Stimulated activated CD4-positive, alpha-beta T cell treated with anti-CD3 and anti-CD28 coated beads, TNF-alpha, amount 100 ng/mL, for 1 hour (primary cell): ENCODE data around the gene SLC66A3.

Source experiments
- DNase-seq, 3 donors: peaks; one replicate each; pipeline ENCODE4 v3.0.0-alpha.2; 2020; ENCODE audit warnings: low read depth in 3 of 3, low spot score in 1 of 3

The SLC66A3 gene

GRCh38 chr2:11213975-11214374 lies 58.7 kb downstream of the SLC66A3 start:
- DNase-seq: no peak

DNA sequence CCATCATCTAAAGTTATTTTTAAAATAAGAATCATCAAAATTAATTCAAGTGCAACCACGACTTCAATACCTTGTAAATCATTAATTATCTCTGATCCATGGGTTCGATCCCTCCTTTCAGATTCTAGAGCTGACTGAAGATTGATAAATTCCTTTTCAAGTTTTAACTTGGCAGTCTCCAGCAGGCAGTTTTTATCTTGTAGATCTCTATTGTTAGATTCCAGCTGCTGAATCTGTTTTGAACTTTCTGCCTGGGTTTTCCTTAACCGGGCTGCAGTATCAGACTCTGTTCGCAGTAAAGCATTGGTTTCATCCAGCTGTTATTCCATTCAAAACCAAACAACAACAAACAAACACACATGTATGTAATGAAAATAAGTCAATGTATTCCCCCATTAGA lies 59.5 kb downstream of the SLC66A3 start:
- DNase-seq: no peak

- DNase-seq: no peak
Measured at GRCh38 chr2:11215407-11215806, 60.1 kb downstream of the SLC66A3 start.

DNA sequence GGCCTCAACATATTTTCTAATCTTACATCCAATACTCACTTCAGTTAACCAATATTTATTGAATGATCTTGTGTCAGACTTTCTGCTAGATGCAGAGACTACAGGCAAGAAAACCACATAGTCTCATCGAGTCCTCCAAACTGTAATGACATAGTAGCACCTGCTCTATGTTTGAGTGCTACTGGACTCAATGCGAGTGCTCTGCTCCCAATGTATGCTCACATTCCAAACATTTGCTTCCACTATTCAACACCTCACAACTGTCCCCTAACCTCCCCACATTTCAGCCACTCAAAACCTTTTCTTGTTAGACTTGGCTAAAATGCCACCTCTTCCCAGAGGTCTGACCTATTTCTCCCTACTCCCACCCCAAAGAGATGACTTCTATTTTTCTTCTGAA lies 65.2 kb downstream of the SLC66A3 start:
- no peak for DNase-seq

DNA sequence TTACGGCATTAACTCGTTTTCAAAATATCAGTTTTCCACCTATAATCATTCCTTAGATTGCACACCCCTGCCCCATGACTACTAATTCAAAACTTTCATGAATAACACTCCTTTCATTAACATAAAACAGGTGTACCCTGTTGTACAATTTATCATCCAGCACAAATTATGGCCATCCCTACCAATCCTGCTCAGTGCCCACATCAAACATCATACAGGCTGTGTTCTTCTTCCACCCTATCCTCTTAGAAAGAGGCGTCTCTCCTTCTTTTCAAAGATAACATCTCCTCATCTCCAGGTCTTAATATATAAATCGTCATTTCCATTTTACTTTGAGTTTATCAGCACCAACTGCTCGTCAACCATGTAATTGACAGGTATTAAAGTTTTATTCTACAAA lies 67.6 kb downstream of the SLC66A3 start:
- DNase-seq: no peak

- DNase-seq: no peak
Measured at GRCh38 chr2:11224887-11225286, 69.6 kb downstream of the SLC66A3 start.

- DNase-seq: no peak
Measured at GRCh38 chr2:11227595-11227994, 72.3 kb downstream of the SLC66A3 start.
